ENCODE measurements around the gene WDR59. TPM values are rescaled to one million over a fixed set of nuclear protein-coding genes. Genes with fewer than 3 reads are reported as not detected.

Gene WDR59
- total RNA-seq, result 15.4 and 24.6 TPM in 2 replicates

GRCh38 chr16:74984529-74985296 lies at the start of gene WDR59:
Gene WDR59, minus strand, starts transcription at chr16:74985123. Its CDS starts 106 bp downstream, at chr16:74985017.

GRCh38 chr16:74998481-74999218 lies 13.7 kb upstream of the WDR59 start, which contains the start of gene ZNRF1:
Gene ZNRF1, plus strand, starts transcription at chr16:74999024. Its CDS starts 648 bp downstream, at chr16:74999672.

Other genes starting within 250 kb of the WDR59 start
- not detected in 2 replicates for gene FA2H, start 210.3 kb downstream of the WDR59 start, total RNA-seq
- 22.1 and 29.5 TPM in 2 replicates for gene ZNRF1, start 13.9 kb upstream of the WDR59 start, total RNA-seq
- gene LDHD, start 131.7 kb upstream of the WDR59 start, total RNA-seq, result 0.34 and 0.40 TPM in 2 replicates
- gene ZFP1, start 163.4 kb upstream of the WDR59 start, total RNA-seq, result 5.7 and 6.9 TPM in 2 replicates
- not detected in 2 replicates for gene CTRB2, start 222.0 kb upstream of the WDR59 start, total RNA-seq
- not detected in 2 replicates for gene CTRB1, start 233.9 kb upstream of the WDR59 start, total RNA-seq

Data from mammary microvascular endothelial cell (primary cell).